GM12874 (cell line): ENCODE data around the gene LGMN.
A peak's percentile ranks its signal among the peaks of the same experiment; 100 is the strongest.

Source experiments
- TF ChIP-seq, protein P1 (sequence below): IDR thresholded peaks from 2 replicates; pipeline ENCODE4 v1.5.1; 2011; ENCODE audit warnings: low read depth, mild to moderate bottlenecking, control low read depth, low read length, moderate library complexity; ENCODE audit not compliant: insufficient read depth

Gene LGMN

DNA sequence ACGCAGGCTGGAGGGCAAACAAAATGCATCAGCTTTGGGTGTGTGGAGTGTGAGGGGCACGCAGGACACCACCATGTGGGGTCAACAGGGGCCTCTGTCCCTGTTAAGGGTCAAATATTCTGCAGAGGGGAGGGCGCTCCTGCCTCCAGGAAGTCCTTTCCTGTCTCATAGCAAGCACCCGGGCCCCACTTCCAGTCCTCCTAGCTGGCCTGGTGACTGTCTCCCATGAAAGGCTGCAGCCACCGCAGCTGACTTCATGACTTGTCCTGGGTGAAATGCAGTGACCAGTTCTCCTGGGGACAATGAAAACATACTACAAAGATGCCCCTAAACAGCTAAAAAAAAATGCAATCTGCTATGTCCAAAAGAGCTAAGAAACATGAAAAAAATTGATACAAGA lies 53.6 kb downstream of the LGMN start:
- TF ChIP-seq, protein P1, sequence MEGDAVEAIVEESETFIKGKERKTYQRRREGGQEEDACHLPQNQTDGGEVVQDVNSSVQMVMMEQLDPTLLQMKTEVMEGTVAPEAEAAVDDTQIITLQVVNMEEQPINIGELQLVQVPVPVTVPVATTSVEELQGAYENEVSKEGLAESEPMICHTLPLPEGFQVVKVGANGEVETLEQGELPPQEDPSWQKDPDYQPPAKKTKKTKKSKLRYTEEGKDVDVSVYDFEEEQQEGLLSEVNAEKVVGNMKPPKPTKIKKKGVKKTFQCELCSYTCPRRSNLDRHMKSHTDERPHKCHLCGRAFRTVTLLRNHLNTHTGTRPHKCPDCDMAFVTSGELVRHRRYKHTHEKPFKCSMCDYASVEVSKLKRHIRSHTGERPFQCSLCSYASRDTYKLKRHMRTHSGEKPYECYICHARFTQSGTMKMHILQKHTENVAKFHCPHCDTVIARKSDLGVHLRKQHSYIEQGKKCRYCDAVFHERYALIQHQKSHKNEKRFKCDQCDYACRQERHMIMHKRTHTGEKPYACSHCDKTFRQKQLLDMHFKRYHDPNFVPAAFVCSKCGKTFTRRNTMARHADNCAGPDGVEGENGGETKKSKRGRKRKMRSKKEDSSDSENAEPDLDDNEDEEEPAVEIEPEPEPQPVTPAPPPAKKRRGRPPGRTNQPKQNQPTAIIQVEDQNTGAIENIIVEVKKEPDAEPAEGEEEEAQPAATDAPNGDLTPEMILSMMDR: no peak

DNA sequence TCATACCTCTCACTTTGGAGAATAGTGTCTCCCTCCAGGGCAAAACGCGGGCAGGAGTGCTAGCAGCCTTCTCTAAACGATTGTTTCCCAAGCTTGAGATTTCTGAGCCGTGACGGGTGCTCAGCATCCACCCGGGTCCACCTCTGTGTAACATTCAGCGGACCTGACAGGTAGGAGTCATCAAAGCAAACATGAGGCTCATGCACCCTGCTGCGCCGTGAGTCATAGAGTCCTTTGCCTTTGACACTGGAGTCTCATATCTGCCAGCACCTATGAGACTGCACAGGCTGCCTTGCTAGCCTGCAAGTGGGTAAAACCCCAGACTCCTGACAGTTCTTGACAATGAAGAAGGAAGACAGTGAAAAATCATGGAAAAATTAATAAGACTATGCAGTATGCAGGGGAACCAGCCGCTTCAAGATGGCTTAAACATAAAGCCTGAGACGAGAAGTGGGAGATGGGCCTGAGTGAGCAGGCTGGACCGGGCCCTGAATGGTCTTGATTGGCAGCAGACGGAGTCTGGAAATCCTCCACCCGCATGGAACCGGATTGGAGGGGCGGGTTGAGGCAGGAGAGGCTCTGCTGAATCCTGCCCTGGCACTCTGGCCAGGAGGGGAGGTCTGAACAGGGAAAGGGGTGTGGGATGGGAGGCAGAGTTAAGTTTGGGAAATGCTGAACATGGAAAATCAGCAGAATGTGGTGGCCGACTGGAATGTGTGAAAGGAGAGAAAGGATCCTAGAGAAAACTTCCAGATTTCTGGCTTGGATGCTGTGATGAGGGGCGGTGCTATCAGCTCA lies 54.2 kb downstream of the LGMN start:
- TF ChIP-seq, protein P1: no peak

DNA sequence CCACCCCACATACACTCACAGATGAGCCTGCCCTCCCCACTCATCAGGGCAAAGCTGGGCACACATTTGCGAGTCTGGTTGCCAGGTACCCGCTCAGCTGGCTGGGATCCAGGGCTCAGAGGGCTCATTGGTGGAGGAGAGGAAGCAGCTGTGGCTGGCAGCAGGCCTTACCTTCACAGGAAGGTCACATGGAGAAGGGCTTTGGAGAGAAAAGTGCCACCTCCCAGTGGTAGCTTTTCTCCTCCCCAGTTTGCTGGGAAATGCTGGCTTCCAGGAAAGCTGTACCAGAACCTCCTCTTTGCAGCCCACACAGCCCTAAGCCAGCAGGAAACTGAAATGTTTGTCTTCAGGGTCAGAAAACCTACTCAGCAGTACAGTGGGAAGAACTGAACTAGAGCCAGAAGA lies 55.6 kb downstream of the LGMN start:
- TF ChIP-seq, protein P1: no peak

DNA sequence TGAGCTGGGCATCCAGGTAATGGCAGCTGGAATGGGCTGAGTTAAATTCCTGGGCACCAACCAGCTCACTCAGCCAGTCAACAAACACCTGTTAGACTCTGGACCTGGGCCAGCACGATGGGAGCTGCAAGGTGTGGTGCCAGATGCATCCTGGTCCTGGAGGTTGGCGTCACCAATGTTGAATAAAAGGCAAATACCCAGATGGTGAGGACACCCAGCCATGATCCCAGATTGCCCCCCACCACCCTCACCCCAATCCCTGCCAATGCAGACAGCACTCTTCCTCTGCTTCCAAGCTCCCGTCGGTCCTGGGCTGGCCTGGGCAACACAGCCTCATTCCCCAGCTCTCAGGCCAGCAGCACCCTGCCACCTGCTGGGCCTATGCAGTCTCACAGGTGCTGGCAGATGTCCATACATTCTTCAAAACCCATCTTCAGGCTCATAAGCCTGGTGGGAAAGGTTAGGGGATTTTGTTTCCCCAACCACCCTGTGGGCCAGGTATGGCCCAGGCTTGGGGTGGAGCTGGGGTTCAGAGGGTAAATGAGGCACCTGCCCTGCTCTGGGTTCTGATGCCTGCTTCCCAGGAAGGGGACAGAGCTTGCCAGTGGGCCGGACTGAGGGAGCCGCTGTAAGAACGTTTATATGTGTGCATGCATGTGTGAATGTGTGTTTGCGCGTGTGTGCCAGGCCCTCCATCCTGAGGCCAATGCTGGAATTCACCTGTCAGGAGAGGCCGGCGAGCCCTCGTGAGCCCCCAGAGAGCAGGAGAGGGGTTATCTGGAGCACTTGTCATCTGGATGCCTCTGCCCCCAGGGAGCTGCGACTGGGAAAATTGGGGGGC lies 58.0 kb downstream of the LGMN start:
- TF ChIP-seq, protein P1: peak; percentile 70

DNA sequence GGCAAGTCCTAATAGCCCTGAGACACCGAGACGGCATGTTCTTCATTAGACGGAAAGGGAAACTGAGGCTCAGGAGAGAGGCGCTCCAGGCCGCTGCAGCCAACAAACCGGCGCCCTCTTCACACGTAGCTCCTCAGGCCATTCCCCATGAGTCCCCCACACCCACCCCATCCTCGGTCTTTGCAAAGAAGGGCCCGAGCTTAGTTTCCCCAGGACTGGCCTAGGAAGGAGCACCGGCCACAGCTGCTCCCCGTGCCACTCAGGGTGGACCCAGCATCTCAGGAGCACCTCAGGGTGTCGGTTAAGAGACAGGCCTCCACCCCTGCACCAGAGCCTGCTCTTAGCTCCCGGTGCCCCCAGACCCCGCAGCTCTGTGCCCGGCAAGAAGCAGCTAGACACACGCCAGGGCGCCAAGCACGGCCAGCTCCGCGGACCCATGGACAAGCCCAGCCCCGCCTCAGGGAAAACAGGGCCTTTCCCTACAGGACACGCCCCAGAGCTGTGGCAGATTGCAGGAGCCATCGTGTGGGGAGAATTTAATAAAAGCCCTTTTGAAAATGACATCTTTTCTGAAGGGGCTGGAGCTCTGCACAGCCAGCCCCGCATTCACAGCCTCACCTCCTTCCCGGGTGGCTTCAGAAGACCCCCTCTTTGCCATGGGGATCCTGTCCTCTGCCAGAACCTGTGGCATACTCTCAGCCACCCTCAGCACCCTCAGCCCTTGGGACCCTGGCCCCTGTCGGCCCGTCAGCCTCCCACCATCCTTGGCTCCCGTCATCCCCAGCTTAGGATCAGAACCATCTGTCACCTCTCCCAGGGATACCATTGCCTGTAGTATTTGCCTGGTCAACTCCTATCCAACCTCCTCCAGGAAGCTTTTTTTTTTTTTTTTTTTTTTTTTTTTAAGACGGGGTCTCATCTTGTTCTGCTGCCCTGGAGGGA lies 59.7 kb downstream of the LGMN start:
- TF ChIP-seq, protein P1: no peak

DNA sequence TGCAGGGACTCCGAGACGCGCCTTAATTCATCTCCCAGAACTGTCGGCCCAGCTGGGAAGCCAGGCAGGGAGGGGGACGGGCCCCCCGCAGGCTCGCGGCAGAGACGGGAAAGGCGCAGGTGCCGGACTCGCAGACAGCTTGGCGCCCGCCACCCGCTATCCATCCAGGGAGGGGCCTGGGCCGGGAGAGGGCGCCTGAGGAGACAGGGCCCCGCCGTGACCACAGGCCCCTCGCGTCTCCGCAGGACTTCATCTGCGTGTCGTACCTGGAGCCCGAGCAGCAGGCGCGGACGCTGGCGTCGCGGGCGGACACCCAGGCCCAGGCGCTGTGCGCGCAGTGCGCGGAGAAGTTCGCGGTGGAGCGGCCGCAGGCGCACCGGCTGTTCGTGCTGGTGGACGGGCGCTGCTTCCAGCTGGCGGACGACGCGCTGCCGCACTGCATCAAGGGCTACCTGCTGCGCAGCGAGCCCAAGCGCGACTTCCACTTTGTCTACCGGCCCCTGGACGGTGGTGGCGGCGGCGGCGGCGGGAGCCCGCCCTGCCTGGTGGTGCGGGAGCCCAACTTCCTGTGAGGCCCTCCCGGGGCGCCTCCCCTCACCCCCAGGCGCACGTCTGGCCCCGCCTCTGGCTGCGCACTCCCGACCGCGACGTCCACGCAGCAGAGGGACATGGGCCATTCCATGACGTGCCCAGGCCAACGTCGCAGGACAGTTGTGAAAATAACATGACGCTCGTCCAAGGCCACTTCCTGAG lies 60.6 kb downstream of the LGMN start:
- TF ChIP-seq, protein P1: no peak
